Right renal cortex interstitium (tissue), 3 donors: ENCODE results near the gene CATSPERD. TPM values are rescaled to one million over a fixed set of nuclear protein-coding genes. Genes with fewer than 3 reads are reported as not detected.
A peak's percentile ranks its signal among the peaks of the same experiment; 100 is the strongest.

Experiments used
- DNase-seq, 3 donors: peaks; one replicate each; pipeline ENCODE4 v3.0.0-alpha.2; 2013; ENCODE audit warnings: low read depth in 3 of 3, low spot score in 2 of 3
- polyA plus RNA-seq, 3 donors: library from polyadenylated mRNA; unstranded; fragments of 120-200 nt; gene quantifications; one replicate each; pipeline ENCODE4 v1.2.1, GENCODE V29; 2013; ENCODE audit not compliant: insufficient read length in 3 of 3

The CATSPERD gene
- polyA plus RNA-seq, 3 donors: not detected

DNA sequence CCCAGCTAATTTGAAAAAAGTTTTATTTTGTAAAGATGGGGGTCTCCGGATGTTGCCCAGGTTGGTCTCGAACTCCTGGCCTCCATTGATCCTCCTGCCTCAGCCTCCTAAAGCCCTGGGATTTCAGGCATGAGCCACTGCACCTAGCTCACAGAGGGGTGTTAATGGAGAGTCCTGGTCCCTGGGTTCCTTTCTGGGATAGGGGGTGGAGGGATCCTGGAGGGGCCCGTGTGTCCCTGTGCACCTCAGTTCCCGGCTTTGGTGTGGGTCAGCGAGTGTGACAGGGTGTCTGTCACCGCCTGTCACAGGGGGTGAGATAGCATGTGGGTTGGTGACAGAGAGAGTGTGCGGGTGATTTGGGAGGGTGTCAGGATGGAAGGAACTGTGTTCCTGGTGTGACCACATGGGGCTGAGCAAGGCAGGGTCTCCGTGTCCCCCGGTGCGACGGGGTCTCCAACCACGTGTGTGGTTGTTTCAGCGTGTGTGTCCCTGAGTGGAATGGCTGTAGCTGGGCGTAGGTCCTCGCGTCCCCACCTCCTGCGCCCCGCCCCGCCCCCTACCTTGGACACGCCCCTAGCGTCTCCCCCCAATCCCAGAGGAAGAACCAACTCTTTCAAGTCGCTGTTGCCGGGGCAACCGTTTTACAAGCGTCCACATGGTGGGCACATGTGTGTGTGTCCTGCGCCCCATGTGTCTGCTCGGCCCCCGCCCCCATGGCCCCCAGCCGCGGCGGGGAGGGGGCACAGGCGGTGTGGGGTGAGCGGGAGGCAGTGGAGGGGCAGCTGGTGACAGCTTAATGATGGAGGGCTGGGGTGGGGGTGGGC lies 81.6 kb downstream of the CATSPERD start:
- DNase-seq: no peak

DNA sequence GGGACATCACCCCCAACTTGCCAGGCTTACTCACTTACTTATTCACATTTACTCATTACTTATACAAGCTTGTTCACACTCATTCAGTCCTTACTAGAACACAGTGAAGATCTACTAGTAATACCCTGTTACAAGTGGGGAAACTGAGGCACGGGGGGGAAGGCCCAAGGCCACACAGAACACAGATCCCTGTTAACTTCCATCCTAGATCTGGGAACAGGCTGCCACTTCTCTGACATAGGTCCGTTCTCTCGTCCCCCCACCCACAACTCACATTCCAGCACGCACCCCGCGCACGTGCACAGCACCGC lies 83.0 kb downstream of the CATSPERD start:
- no peak for DNase-seq

DNA sequence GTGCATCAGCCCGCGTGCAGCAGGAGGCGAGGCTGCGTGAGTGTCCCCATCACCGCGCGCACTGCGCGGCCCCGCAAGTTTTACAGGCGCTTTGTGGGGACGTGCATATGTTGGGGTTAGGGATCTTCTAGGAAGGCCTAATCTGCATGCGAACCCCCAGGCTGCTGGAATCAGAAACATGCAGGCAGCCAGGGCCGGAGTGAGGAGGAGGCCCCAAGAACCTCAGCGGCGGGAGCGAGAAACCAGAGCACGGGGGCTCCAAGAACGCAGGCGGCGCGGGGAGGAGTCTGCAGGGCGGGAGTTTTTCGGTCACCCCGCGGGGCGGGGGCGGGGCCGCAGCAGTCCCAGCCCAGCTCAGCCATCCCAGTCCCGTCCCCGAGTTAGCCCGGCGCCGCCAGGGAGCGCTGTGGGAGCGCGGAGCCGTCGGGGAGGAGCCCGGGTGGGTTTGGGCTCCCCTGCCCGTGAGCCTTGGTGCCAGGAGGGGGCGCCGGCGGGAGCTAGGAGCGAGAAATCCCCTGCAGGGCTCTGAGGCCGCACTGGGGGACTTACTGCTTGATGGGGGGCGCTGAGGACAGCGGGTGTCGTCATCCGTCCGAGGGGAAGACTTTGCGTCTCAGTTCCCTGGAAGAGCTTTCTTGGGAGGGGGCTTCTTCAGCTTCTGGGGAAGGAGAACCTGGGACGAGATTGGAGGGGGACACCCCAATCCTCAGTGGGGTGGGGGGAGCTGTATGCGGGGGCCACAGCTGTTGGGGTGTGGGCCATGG lies 83.5 kb downstream of the CATSPERD start:
- DNase-seq: peak; percentile 68 to 87 (median 87)

DNA sequence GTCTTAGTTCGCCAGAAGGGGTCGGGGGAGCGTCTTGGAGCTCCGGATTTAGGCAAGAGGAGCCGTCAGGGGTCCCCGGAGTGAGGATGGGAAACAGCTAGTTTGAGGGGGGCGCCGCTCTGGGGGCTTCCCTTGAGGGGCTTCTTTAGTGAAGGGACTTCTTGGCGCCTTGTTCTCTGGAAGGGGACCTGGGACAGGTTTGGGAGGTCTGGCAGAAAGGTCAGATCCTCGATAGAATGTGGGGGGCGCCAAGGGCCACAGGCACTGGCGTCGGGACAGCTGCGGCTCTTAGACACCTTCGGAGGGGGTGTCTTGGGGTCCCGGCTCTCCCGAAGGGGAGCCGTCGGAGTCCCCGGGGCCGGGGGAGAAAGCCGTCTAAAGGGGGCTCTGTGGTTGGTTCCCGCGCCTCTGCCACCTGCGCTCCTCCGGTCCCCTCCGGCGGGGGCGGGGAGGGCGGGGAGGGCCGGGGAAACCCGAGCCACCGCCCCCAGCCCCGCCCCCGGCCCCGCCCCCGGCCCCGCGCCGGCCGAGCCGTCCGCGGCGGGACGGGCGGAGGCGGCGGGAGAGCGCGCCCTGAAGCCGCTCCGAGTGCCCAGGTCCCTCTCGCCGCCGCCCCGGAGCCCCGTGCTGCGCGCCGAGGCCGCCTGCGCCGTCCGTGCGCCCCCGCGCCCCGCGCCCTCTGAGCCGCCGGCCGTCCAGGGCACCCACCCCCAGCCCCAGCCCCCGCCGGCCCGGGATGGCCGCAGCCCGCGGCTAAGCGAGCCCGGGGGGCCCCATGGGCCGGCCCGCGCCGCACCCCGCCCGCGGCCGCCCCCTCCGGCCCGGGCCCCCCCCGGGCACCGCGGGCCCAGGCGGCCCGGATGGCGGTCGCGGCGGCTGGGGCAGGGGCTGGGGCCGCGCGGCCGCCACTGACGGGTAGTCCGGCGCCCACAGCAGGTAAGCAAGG lies 84.4 kb downstream of the CATSPERD start, which contains the start of gene NRTN:
NRTN (plus strand) TSS at position 552 of the 946 bp plus-strand sequence. CDS start 19,099 bp downstream, outside the sequence.
- no peak for DNase-seq

DNA sequence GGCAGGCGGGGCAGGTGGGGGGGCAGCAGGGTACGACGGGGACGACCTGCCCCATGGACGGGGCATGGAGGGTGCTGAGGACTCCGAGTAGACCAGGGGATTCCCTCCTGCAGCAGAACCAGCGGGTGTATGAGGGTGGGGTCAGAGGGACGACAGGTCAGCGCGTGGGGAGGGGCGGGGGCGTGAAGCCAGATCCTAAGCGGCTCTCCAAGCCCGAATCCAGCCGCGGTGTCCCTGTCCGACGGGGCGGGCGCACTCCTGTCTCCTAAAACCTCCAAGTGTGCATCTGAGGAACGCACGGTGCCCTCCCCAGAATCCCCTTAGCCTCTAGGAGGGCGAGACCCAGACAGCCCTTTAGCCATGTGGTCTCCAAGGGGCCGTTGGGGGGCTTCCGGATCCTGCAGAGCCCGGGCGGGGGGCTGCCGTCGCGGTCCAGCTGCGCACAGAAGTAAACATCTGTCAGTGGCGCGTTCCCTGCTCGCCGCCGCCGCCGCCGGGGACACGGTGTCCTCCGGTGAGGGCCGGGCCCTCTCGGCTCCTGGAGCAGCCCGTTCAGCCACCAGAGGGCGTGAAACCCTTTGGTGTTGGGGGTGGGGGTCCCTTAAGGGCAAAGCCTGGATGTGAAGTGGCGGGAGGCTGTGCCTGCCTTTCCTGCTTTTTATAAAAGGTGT lies 85.2 kb downstream of the CATSPERD start:
- DNase-seq: no peak

DNA sequence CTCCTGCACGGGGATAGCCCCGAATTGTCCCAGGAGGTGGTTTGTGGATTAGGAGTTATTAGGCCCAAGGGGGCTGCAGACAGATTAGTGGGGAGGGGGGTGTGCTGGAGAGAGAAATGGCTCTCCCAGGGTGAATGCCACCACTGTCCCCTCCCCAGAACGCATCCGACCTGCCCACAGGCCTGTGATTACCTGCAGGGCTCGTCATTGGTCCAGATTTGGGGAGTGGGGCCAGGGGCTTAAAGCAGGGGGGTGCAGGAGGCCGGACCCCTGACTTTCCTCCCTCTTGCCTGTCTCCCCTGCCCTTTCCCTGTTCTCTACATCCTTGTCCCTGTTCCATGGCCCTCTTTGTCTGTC lies 85.7 kb downstream of the CATSPERD start:
- DNase-seq: no peak

DNA sequence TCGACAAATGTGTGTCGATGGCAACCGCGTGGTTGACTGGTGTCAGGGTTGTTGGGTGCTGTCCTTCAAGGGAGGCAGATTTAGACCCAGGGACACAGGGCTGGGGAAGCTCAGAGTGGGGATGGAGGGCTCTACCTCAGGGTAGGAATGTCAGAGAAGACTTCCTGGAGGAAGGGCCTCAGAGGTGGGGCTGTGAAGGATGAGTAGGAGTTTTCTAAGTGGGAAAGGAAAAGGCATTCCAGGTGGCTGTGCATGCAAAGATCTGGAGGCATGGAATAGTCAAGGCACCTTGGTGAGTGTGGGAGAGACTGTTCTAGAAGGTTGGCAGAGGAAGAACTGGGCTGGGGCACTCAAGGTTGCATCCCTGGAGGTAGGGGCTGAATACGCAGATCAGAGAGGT lies 86.5 kb downstream of the CATSPERD start:
- DNase-seq: no peak

DNA sequence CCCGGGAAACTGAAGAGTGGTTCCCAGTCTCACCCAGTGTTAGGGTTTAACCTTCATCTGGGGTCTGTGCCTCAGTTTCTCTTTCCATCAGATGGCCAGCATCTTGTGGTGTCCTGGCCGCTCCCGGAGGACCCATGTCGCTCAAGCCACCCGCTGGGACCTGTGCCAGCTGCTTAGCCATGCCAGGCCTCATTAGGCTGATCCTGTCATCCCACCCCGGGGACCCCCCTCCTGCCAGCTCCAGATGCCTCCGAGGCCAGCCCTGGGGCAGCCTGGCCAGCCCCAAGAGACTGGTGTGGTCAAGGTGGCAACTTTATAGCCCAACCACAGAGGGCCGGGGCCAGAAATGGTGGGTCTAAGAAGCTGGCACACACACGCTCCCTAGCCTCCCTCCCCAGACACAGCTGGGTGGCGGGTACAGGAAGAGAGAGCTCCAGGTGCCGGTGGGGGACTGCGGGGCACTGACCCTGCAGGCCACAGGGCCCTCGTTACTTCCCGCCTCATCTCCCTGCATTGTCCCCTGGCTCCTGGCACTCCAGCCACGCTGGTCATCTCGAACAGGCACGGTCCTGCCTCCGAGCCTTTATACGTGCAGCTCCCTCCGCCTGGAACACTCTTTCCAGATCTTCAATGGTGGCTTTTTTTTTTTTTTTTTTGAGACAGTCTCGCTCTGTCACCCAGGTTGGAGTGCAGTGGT lies 87.8 kb downstream of the CATSPERD start:
- no peak for DNase-seq

DNA sequence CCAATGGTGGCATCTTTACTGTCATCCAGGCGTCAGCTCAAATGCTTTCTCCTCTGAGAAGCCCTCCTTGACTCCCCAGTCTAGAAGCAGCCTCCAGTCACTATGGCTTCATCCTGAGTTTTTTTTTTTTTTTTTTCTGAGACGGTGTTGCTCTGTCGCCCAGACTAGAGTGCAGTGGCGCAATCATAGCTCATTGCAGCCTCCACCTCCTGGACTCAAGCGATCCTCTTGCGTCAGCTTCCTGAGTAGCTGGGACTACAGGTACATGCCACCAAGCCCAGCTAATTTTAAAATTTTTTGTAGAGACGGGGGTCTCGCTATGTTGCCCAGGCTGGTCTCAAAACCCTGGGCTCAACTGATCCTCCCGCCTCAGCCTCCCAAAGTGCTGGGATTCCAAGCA lies 88.6 kb downstream of the CATSPERD start:
- DNase-seq: no peak

DNA sequence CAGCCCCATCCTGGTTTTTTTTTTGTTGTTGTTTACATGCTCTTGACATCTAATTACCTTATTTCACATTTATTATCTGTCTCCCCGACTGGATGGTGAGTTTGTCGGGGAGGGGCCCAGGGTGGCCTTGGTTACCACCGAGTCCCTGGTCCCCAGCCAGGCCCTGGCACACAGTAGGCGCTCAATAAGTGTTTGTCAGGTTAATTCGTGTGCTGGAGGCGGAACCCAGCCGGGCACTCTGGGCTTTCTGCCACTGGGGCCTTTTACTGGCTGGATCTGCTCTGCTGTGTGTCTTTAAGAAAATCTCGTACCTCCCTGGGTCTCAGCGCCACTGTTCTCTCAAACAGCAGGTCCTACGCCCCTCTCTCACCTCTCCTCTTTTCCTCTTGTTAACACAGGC lies 89.0 kb downstream of the CATSPERD start:
- no peak for DNase-seq

DNA sequence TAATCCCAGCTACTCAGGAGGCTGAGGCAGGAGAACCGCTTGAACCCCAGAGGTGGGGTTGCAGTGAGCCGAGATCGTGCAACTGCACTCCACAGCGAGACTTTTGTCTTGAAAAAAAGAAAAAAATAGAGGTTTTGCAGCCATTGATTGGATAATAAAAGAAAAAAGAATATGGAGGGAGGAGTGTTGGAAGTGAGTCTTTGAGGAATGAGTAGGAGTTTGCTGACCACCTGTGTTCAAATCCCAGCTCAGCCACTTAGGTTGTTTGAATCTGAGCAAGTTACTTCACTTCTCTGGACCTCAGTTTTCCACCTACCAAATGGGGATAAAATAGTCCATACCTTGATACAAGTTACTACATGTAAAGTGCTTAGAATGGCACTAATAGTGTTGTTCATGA lies 90.7 kb downstream of the CATSPERD start:
- DNase-seq: no peak

DNA sequence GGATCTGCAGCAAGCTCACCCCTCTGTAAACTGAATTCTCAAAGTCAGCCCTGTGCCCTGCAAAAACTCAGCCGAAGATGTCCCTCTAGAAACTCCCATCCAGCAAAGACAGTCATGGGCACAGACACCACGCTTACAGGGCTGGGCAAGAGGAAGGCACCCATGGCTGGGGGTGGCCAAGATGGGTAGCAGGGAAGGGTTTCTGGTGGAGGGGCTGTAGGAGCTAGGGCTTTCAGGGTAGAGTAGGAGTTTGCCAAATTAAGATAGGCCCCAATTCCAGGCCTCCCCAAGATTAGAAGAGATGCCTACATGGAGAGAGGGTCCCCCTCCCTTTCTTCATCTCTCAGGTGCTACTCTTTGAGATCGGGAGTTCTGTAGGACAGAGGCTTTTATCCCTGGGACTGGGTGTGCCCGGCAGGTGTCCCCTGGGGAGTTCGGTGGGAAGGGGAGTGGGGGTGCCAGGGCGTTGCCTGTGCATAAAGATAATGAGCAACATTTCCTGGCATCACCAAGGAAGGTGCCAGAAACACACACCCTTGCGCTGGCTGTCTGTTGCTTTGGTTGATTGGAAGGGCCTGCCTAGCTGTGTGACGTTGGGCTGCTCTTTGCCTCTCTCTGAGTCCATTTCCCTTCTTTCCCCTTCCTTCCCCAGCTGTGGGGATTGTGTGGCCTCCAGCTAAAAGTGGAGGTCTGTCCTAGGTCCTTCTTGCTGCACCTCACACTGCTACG lies 93.8 kb downstream of the CATSPERD start:
- DNase-seq: no peak

DNA sequence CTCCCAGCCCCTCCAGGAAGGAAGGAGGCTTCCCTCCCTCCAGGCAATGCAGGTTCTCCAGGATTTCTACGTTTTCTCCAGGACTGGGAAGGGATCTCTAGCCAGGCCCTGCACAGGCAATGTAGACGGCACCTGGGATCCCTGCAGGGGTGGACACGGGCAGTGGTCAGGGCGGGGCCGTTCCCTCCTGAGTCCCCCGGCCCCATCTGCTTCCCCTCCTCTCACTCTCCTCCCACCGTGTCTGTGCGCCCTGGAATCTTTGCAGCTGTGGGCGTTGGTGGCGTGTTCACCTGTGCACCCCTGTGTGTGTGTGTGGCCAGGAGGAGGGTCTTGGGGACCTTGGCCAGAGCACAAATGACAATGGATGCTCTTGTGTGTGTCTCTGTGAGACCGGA lies 94.4 kb downstream of the CATSPERD start:
- DNase-seq: no peak

DNA sequence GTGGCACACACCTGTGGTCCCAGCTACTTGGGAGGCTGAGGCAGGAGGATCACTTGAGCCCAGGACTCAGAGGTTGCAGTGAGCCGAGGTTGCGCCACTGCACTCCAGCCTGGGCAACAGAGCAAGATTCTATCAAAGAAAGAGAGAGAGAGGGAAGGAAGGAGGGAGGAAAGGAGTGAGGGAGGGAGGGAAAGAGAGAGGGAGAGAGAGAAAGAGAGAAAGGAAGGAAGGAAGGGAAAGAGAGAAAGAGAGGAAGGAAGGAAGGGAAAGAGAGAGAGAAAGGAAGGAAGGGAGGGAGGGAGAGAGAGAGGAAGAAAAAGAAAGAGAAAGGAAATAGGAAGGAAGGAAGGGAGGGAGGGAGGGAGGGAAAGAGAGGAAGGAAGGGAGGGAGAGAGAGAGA lies 96.8 kb downstream of the CATSPERD start:
- DNase-seq: no peak

DNA sequence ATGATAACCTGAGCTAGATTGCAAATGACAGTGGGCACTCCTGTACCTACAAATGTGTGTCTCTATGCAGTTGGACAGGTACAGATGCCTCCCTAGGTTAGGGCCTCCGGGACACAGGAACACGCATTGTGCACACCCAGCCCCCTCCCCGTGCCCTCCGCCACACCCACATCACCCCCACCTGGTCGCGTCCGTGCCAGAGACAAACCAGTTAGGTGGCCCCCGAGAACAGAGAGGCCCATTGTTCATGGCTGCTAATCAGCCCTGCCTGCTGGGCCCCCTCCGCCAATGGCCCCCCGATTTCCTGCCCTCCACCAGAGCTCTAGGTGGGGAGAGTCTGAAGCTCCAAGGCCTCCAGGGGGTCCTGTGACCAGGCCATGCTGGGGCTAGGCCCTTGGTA lies 98.2 kb downstream of the CATSPERD start:
- DNase-seq: no peak

DNA sequence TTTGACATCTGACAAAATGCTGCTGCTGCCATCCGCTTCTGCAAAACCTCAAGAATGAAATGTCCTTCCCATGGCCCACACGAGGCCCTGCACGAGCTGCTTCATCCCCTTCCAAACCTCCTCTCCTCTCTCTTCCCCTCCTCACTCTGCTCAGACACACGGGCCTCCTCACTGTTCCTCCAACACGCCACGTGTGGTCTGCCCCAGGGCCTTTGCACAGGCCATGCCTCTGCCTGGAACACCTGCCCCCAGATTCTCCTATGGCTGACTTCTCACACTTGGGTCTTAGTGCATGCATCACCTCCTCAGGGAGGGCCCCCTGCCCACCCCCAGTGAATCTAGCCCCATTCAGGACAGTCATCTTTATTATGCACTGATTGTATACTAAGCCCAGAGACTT lies 100.3 kb downstream of the CATSPERD start:
- DNase-seq: no peak

DNA sequence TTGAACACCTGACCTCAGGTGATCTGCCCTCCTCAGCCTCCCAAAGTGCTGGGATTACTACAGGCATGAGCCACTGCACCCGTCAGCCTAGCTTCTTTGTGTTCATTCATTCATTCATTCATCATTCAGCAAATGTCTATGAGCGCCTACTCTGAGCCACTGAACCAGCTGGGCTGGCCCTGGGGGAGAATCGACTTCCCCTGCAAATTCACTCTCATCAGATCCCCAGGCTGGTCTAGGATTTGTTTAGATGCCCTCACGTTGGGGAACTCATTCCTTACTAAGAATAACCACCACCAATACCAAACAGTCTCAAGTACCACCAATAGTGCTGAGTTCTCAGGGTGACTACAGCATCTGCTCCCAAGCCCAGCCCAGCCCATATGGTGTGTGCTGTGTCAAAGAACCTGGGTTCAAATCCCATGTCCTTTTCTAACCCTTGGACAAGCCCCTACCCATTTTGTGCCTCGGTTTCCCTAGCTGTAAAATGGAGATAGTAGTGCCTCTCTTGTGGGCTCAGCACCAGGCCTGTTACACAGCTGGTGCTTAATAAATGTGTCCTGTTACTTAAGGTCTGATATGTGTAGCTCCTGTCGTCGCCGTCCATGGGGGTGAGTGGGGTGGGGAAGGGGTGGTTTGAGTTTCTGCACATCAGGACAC lies 101.2 kb downstream of the CATSPERD start:
- DNase-seq: no peak

DNA sequence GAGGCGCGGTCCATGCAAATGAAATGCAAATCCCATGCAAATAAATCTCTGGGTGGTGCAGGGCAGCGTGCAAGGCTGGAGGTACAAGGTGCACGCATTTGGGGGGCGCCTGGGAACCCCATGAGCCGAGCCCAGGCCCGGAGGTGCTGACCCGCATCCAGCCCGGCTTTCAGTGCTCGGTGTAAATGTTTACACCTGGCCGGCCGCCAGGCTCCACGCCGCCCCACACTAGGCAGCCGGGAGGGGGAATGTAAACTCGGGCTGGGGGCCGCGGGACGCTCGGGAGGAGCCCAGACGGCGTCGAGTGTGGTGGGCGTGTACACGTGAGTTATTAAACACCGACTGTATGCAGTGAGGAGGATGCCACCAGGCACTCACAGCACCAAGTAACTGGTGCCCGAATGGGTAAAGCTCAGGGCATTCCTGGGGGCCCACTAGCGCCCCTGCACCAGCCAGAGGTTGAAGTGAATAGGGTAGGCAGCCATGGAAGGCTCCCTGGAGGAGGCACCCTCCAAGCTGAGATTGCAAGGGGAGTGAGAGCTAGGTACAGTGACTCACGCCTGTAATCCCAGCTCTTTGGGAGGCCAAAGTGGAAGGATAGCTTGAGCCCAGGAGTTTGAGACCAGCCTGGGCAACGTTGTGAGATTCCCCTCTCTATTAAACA lies 101.9 kb downstream of the CATSPERD start:
- DNase-seq: no peak
